DND-41 (cell line): ENCODE measurements around the gene RPGR.

Experiments
- EZH2 ChIP-seq: IDR thresholded peaks from 3 replicates; pipeline ENCODE4 v1.6.1; 2012; ENCODE audit warnings: borderline replicate concordance, low read depth, mild to moderate bottlenecking, moderate library complexity, low read length, inconsistent platforms; ENCODE audit not compliant: severe bottlenecking
- TF ChIP-seq, protein P1 (sequence below): IDR thresholded peaks from 2 replicates; pipeline ENCODE4 v1.5.1; 2012; ENCODE audit warnings: borderline replicate concordance, low read length, moderate library complexity, mild to moderate bottlenecking; ENCODE audit not compliant: poor library complexity, severe bottlenecking; ENCODE audit errors: extremely low read depth

DNA sequence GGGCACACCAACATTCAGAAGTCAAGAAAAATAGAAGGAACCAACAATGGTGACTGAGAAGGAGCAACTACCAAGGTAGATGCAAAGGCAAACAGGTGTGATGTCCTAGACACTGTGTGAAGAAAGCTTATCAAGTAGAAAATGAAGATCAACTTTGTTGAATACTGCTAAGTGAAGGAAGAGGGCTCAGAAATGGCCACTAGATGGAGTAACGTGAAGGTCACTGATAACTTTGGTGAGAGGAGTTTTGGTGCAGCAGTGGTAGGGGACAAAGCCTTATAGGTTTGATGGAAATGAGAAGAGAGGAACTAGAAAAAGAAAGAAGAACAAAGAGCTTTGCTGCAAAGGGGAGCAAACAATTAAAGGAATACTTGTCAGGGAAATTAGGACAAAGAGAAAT, 48.6 kb upstream of the RPGR start:
- TF ChIP-seq, protein P1, sequence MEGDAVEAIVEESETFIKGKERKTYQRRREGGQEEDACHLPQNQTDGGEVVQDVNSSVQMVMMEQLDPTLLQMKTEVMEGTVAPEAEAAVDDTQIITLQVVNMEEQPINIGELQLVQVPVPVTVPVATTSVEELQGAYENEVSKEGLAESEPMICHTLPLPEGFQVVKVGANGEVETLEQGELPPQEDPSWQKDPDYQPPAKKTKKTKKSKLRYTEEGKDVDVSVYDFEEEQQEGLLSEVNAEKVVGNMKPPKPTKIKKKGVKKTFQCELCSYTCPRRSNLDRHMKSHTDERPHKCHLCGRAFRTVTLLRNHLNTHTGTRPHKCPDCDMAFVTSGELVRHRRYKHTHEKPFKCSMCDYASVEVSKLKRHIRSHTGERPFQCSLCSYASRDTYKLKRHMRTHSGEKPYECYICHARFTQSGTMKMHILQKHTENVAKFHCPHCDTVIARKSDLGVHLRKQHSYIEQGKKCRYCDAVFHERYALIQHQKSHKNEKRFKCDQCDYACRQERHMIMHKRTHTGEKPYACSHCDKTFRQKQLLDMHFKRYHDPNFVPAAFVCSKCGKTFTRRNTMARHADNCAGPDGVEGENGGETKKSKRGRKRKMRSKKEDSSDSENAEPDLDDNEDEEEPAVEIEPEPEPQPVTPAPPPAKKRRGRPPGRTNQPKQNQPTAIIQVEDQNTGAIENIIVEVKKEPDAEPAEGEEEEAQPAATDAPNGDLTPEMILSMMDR: peak; percentile 54
- TF ChIP-seq EZH2: no peak
